ENCODE data around the gene INCENP. TPM values are rescaled to one million over a fixed set of nuclear protein-coding genes. Genes with fewer than 3 reads are reported as not detected.

The INCENP gene
- total and polyA plus RNA-seq, 2 experiments from 2014 or later: 35.6 to 131 TPM

DNA sequence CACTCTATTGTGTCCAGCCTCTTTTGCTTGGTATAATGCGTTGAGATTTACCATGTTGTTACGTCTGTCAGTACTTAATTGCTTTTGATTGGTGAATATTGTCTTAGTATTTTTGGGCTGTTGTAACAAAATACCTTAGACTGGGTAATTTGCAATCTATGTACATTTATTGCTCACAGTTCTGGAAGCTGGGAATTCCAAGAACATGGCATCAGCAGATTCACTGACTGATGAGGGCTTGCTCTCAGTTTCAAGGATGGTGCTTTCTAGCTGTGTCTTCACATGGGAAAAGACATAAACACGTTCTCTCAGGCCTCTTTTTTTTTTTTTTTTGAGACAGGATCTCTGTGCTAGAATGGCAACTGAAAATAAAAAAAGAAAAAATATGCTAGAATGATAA, 46.7 kb upstream of the INCENP start:
- Histone ChIP-seq H3K79me2 (replicated peaks; ENCODE audit: insufficient read depth) (no peaks in the 10 kb centered on the region), H3K4me1 (ENCODE audit: insufficient read depth) (no peaks in the 10 kb centered on the region), H3K27me3 (ENCODE audit: insufficient read depth) (no peaks in the 10 kb centered on the region), H4K20me1 (replicated peaks; ENCODE audit: insufficient read depth) (no peaks in the 10 kb centered on the region), H3K9me2 (ENCODE audit: insufficient read depth) (no peaks in the 10 kb centered on the region), H3K36me3 (ENCODE audit: insufficient read depth) (no peaks in the 10 kb centered on the region), H2AFZ (no peak overlapping the region), H3K4me2 (no peak overlapping the region), H3K4me3 (no peak overlapping the region), H3K27ac (ENCODE audit: low read depth) (no peak overlapping the region), H3F3A (replicated peaks; ENCODE audit: low read depth) (no peaks in the 10 kb centered on the region)
- H3K9me3 Mint-ChIP-seq: peaks cover 3% of the 10 kb centered on the region; the same call in 2 of the 3 replicates
- H3K4me1 Mint-ChIP-seq: peaks cover 3% of the 10 kb centered on the region; the same call in 2 of the 3 replicates
- DNase-seq (ENCODE audit: low spot score) (no peak), ATAC-seq (no peak)
- H3K4me3 Mint-ChIP-seq: no peak overlapping the region
- H3K27me3 Mint-ChIP-seq (ENCODE audit: insufficient read depth, low read depth, poor library complexity): no peaks in the 10 kb centered on the region
- TF ChIP-seq EZH2phosphoT487 (IDR thresholded peaks at IDR 0.05; ENCODE audit: unreplicated experiment) (no peak), EZH2 (IDR thresholded peaks at IDR 0.05; ENCODE audit: low read depth, unreplicated experiment) (no peak), ZNF331 (CRISPR knock-in tag; IDR thresholded peaks at IDR 0.05; ENCODE audit: low read depth) (no peak), CREB1 (CRISPR knock-in tag; IDR thresholded peaks at IDR 0.05; ENCODE audit: low read depth) (no peak), STAT1 (IDR thresholded peaks at IDR 0.05; ENCODE audit: unreplicated experiment) (no peak), NANOG (IDR thresholded peaks at IDR 0.05; ENCODE audit: borderline replicate concordance) (no peak), JUNB (IDR thresholded peaks at IDR 0.05; ENCODE audit: unreplicated experiment) (no peak), ZNF114 (CRISPR knock-in tag; IDR thresholded peaks at IDR 0.05) (no peak), POLR2AphosphoS5 (IDR thresholded peaks at IDR 0.05; ENCODE audit: low read depth) (no peak)
- TF ChIP-seq, protein P1, sequence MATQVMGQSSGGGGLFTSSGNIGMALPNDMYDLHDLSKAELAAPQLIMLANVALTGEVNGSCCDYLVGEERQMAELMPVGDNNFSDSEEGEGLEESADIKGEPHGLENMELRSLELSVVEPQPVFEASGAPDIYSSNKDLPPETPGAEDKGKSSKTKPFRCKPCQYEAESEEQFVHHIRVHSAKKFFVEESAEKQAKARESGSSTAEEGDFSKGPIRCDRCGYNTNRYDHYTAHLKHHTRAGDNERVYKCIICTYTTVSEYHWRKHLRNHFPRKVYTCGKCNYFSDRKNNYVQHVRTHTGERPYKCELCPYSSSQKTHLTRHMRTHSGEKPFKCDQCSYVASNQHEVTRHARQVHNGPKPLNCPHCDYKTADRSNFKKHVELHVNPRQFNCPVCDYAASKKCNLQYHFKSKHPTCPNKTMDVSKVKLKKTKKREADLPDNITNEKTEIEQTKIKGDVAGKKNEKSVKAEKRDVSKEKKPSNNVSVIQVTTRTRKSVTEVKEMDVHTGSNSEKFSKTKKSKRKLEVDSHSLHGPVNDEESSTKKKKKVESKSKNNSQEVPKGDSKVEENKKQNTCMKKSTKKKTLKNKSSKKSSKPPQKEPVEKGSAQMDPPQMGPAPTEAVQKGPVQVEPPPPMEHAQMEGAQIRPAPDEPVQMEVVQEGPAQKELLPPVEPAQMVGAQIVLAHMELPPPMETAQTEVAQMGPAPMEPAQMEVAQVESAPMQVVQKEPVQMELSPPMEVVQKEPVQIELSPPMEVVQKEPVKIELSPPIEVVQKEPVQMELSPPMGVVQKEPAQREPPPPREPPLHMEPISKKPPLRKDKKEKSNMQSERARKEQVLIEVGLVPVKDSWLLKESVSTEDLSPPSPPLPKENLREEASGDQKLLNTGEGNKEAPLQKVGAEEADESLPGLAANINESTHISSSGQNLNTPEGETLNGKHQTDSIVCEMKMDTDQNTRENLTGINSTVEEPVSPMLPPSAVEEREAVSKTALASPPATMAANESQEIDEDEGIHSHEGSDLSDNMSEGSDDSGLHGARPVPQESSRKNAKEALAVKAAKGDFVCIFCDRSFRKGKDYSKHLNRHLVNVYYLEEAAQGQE (IDR thresholded peaks at IDR 0.05; ENCODE audit: unreplicated experiment): no peak
- TF ChIP-seq, protein P2, sequence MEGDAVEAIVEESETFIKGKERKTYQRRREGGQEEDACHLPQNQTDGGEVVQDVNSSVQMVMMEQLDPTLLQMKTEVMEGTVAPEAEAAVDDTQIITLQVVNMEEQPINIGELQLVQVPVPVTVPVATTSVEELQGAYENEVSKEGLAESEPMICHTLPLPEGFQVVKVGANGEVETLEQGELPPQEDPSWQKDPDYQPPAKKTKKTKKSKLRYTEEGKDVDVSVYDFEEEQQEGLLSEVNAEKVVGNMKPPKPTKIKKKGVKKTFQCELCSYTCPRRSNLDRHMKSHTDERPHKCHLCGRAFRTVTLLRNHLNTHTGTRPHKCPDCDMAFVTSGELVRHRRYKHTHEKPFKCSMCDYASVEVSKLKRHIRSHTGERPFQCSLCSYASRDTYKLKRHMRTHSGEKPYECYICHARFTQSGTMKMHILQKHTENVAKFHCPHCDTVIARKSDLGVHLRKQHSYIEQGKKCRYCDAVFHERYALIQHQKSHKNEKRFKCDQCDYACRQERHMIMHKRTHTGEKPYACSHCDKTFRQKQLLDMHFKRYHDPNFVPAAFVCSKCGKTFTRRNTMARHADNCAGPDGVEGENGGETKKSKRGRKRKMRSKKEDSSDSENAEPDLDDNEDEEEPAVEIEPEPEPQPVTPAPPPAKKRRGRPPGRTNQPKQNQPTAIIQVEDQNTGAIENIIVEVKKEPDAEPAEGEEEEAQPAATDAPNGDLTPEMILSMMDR (conservative IDR thresholded peaks at IDR 0.05; ENCODE audit: low read depth in 2 of 2): no peak
- TF ChIP-seq, protein P3, sequence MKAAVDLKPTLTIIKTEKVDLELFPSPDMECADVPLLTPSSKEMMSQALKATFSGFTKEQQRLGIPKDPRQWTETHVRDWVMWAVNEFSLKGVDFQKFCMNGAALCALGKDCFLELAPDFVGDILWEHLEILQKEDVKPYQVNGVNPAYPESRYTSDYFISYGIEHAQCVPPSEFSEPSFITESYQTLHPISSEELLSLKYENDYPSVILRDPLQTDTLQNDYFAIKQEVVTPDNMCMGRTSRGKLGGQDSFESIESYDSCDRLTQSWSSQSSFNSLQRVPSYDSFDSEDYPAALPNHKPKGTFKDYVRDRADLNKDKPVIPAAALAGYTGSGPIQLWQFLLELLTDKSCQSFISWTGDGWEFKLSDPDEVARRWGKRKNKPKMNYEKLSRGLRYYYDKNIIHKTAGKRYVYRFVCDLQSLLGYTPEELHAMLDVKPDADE (IDR thresholded peaks at IDR 0.05): no peak
- TF ChIP-seq, protein P4, sequence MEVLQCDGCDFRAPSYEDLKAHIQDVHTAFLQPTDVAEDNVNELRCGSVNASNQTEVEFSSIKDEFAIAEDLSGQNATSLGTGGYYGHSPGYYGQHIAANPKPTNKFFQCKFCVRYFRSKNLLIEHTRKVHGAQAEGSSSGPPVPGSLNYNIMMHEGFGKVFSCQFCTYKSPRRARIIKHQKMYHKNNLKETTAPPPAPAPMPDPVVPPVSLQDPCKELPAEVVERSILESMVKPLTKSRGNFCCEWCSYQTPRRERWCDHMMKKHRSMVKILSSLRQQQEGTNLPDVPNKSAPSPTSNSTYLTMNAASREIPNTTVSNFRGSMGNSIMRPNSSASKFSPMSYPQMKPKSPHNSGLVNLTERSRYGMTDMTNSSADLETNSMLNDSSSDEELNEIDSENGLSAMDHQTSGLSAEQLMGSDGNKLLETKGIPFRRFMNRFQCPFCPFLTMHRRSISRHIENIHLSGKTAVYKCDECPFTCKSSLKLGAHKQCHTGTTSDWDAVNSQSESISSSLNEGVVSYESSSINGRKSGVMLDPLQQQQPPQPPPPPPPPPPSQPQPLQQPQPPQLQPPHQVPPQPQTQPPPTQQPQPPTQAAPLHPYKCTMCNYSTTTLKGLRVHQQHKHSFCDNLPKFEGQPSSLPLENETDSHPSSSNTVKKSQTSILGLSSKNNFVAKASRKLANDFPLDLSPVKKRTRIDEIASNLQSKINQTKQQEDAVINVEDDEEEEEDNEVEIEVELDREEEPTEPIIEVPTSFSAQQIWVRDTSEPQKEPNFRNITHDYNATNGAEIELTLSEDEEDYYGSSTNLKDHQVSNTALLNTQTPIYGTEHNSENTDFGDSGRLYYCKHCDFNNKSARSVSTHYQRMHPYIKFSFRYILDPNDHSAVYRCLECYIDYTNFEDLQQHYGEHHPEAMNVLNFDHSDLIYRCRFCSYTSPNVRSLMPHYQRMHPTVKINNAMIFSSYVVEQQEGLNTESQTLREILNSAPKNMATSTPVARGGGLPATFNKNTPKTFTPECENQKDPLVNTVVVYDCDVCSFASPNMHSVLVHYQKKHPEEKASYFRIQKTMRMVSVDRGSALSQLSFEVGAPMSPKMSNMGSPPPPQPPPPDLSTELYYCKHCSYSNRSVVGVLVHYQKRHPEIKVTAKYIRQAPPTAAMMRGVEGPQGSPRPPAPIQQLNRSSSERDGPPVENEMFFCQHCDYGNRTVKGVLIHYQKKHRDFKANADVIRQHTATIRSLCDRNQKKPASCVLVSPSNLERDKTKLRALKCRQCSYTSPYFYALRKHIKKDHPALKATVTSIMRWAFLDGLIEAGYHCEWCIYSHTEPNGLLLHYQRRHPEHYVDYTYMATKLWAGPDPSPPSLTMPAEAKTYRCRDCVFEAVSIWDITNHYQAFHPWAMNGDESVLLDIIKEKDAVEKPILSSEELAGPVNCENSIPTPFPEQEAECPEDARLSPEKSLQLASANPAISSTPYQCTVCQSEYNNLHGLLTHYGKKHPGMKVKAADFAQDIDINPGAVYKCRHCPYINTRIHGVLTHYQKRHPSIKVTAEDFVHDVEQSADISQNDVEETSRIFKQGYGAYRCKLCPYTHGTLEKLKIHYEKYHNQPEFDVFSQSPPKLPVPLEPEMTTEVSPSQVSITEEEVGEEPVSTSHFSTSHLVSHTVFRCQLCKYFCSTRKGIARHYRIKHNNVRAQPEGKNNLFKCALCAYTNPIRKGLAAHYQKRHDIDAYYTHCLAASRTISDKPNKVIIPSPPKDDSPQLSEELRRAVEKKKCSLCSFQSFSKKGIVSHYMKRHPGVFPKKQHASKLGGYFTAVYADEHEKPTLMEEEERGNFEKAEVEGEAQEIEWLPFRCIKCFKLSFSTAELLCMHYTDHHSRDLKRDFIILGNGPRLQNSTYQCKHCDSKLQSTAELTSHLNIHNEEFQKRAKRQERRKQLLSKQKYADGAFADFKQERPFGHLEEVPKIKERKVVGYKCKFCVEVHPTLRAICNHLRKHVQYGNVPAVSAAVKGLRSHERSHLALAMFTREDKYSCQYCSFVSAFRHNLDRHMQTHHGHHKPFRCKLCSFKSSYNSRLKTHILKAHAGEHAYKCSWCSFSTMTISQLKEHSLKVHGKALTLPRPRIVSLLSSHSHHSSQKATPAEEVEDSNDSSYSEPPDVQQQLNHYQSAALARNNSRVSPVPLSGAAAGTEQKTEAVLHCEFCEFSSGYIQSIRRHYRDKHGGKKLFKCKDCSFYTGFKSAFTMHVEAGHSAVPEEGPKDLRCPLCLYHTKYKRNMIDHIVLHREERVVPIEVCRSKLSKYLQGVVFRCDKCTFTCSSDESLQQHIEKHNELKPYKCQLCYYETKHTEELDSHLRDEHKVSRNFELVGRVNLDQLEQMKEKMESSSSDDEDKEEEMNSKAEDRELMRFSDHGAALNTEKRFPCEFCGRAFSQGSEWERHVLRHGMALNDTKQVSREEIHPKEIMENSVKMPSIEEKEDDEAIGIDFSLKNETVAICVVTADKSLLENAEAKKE (CRISPR knock-in tag; IDR thresholded peaks at IDR 0.05): no peak
- no peaks in the 10 kb centered on the region; the same call in 2 of the 3 replicates for H3K36me3 Mint-ChIP-seq (ENCODE audit: low read depth)
- H3K27ac Mint-ChIP-seq: no peak overlapping the region

All from GM23338 (cell line).